Measurements from ENCODE around the gene SLC32A1.

Gene SLC32A1

GRCh38 chr20:38755324-38755910 is 31.1 kb downstream of the SLC32A1 start:
- DNase-seq, result no peak

- DNase-seq, result no peak
Observed at GRCh38 chr20:38757145-38757775, 33.0 kb downstream of the SLC32A1 start.

GRCh38 chr20:38759106-38759505 is 34.8 kb downstream of the SLC32A1 start:
- DNase-seq, result no peak

DNA sequence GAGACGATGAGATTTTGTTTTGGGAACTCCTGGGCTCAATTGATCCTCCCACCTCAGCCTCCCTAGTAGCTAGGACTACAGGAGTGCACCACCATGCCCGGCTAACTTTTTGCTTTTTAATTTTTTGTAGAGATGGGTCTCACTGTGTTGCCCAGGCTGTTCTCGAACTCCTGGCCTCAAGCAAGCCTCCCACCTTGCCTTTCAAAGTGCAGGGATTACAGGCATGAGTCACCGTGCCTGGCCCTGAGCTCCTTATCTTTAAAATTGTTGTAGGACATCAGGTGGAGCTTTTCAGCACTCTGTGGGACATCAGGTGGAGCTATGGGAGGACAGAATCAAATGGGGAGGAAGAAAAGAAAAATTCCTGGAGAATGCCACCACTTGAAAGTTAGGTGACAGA is 36.7 kb downstream of the SLC32A1 start:
- DNase-seq, result no peak

DNA sequence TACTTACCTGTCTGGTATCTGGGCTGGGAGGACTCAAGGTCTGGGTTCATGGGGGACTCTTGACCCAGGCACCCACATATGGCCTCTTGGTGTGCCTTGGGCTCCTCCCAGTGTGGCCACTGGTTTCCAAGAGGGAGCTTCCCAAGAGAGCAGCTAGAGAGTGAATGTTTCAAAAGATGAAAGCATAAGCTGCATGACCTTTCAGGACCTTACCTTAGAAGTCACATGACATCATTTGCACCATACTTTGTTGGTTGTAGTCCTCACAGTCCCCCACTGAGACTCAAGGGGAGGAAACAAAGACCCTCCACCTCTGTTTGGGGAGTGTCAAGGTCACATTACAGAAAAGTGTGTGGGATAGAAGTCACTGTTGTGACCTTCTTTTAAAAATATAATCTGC is 37.9 kb downstream of the SLC32A1 start:
- DNase-seq, result no peak

GRCh38 chr20:38763616-38764015 is 39.3 kb downstream of the SLC32A1 start:
- DNase-seq, result peak in 1 of 2 donors; percentile 26

GRCh38 chr20:38764567-38765318 is 40.5 kb downstream of the SLC32A1 start:
- DNase-seq, result peak; percentile 34 to 83

DNA sequence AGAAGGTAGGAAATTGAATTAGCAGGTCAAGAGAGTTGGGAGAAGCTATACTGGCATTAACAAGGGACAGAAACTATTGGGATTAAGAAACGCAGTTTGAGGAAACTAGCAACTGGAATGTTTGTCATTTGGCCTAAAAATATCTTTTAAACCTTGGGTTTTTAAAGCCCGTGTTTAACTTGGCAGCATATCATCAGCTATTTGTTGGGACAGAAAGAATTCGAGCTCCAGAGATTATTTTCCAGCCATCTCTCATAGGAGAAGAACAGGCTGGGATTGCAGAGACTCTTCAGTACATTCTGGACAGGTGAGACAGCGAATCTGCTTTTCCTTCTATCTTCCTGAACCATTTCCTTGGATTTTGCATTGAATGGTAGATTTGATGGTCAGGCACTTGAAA is 41.8 kb downstream of the SLC32A1 start:
- no peak for DNase-seq

DNA sequence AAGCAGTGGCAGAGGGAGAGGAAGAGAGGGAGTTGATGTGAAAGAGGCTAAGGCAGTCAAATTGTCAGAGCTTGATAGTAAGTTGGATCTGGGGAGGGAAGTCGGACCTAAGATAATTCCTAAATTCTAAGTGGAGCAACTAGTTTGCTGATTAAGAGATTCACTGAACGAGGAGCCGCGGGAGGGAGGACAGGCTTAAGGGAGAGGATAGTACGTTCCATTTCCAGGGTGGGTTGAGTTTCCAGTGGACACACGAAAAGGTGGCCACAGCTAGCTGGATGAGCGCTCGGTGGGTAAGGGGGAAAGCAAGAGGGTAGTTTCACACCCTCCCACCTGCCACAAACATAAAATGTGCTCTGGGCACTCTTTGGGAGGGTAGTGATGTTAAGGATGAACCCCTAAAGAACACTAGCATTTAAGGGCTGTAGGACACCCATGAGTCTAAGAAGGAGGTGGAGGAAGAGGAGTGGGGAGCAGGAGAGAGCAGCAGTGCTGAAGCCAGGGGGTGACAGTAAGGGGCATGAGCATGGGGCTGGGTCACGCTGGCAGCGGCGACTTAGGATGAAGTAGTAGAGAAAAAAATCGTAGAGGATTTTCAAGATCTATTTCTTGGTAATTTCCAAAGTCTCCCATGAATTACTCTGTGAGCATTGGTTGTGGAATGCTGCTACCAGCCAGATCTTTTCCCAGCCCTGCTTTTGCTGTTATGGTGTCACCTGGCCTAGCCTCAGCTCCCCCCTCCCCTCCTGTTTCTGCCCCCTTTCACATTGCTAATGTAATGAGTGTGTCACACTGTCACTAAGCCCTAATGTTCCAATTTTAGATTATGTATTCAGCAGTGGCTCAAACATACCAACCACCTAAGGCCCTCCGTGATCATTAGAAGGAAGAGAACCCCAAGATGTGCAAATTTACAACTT is 45.4 kb downstream of the SLC32A1 start:
- DNase-seq, result no peak

- DNase-seq, result no peak
Observed at GRCh38 chr20:38770546-38770945, 46.3 kb downstream of the SLC32A1 start.

DNA sequence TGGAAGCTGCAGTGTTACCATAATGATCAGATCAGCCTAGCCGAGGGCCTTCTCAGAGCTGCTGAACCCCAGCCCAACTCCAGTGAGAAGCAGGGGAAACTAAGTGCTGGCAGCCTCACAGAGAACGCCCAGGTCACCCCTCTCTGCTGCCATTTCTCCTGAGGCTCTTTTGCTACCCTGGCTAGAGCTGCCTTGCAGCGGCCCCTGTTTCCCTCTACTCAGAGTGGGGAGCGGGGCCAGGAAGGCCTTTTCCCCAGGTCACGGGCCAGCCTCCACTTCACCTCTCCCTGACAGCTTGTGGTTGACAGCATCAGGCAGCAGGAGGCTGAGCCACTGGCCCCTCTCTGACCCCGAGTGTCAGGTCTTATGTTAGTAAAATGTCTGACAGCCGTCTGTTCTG is 46.7 kb downstream of the SLC32A1 start:
- DNase-seq, result no peak

GRCh38 chr20:38771621-38772020 is 47.3 kb downstream of the SLC32A1 start:
- no peak for DNase-seq

DNA sequence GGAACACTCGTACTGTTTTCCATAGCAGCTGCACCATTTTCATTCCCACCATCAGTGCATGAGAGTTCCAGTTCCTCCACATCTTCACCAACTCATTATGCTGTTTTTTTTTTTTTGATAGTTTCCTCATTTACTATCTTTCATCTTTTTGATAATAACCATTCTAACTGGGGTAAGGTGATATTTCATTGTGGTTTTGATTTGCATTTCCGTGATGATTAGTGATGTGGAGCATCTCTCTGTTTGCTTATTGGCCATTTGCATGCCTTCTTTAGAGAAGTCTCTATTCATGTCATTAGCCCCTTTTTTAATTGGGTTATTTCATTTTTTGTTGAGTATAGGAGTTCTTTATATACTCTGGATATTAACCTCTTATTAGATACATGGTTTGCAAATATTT is 49.9 kb downstream of the SLC32A1 start:
- no peak for DNase-seq

GRCh38 chr20:38776363-38776762 is 52.1 kb downstream of the SLC32A1 start:
- DNase-seq, result no peak

Measured in inflammatory macrophage (primary cell).